Testis (tissue), 2 donors: ENCODE results near the gene IGSF1.

ENCODE experiments used
- CTCF ChIP-seq, 3 experiments: fragments of 450-650 bp in 2 of 3; fragments of 200-600 bp in 1 of 3; sonication (generic) in 1 of 3; IDR thresholded peaks; one replicate each; pipeline ENCODE4 v1.5.1; 2016 to 2019; ENCODE audit warnings: antibody characterized with exemption in 3 of 3, mild to moderate bottlenecking in 2 of 3, moderate library complexity in 1 of 3
- POLR2A ChIP-seq: fragments of 450-650 bp; IDR thresholded peaks from one replicate; pipeline ENCODE4 v1.6.1; 2017; ENCODE audit warnings: antibody characterized with exemption, mild to moderate bottlenecking, moderate library complexity

GRCh38 chrX:131302701-131303100 is 13.6 kb upstream of the IGSF1 start:
- TF ChIP-seq CTCF (IDR thresholded peaks at IDR 0.05) (no peak), POLR2A (no peak)
